PC-3 (cell line): ENCODE measurements around the gene SPINK1. TPM values are rescaled to one million over a fixed set of nuclear protein-coding genes. Genes with fewer than 3 reads are reported as not detected.

Experiments used
- ATAC-seq: fragments of 200-7000 bp; cut with Tn5 transposase; 2 replicates; pipeline ENCODE4 v1.9.1; 2020; ENCODE audit warnings: mild to moderate bottlenecking, moderate library complexity
- Bru-seq: library from RNA; stranded (reverse); fragments of 400-500 nt; gene quantifications from one replicate; lab custom pipeline; 2021; lab: Mats Ljungman, UMichigan
- BruChase-seq, 2 experiments: library from RNA; stranded (reverse); fragments of 400-500 nt; gene quantifications; one replicate each; lab custom pipeline; 2021; lab: Mats Ljungman, UMichigan
- BruUV-seq: library from RNA; stranded (reverse); fragments of 400-500 nt; replicated peaks from 2 replicates; lab custom pipeline; 2021; lab: Mats Ljungman, UMichigan
- CTCF ChIA-PET: fragments of 300-600 bp; sonication (Branson Sonifier 250); formaldehyde crosslinking; loops from one replicate; lab custom pipeline; 2022; ENCODE audit warnings: antibody characterized with exemption; lab: Charles Lee
- POLR2A ChIA-PET: fragments of 300-600 bp; sonication (Branson Sonifier 250); formaldehyde crosslinking; loops from one replicate; lab custom pipeline; 2022; ENCODE audit warnings: antibody characterized with exemption; ENCODE audit not compliant: unreplicated experiment; lab: Charles Lee
- DNase-seq: peaks from one replicate; pipeline ENCODE4 v3.0.0-alpha.2; 2015
- H2AFZ ChIP-seq: fragments of 300-600 bp; sonication (generic); 2 replicates; pipeline ENCODE4 v1.6.0; 2016; ENCODE audit warnings: antibody characterized with exemption, low read length
- H3F3A ChIP-seq: fragments of 300-600 bp; sonication (generic); one replicate; pipeline ENCODE4 v1.6.0; 2017; ENCODE audit warnings: antibody characterized with exemption, low read length, control low read depth, mild to moderate bottlenecking; ENCODE audit not compliant: unreplicated experiment
- H3K27ac ChIP-seq: fragments of 300-600 bp; sonication (generic); 2 replicates; pipeline ENCODE4 v1.5.1; 2016; ENCODE audit warnings: mild to moderate bottlenecking, low read length
- H3K27me3 ChIP-seq: fragments of 300-600 bp; sonication (generic); 2 replicates; pipeline ENCODE4 v1.6.1; 2016; ENCODE audit warnings: low read length, mixed read lengths
- H3K36me3 ChIP-seq: fragments of 300-600 bp; sonication (generic); 2 replicates; pipeline ENCODE4 v1.6.1; 2016; ENCODE audit warnings: low read depth, mixed run types, low read length, mixed read lengths
- H3K4me1 ChIP-seq: fragments of 300-600 bp; sonication (generic); 2 replicates; pipeline ENCODE4 v1.5.1; 2016; ENCODE audit warnings: low read length; ENCODE audit not compliant: insufficient read depth
- H3K4me2 ChIP-seq: fragments of 300-600 bp; sonication (generic); 2 replicates; pipeline ENCODE4 v1.6.0; 2016; ENCODE audit warnings: low read length
- H3K4me3 ChIP-seq: fragments of 300-600 bp; sonication (generic); 2 replicates; pipeline ENCODE4 v1.5.1; 2016; ENCODE audit warnings: mild to moderate bottlenecking, low read length, mixed read lengths
- H3K79me2 ChIP-seq: fragments of 300-600 bp; sonication (generic); 2 replicates; pipeline ENCODE4 v1.6.1; 2017; ENCODE audit warnings: low read length, mixed read lengths
- H3K9ac ChIP-seq: fragments of 300-600 bp; sonication (generic); 2 replicates; pipeline ENCODE4 v1.6.0; 2016; ENCODE audit warnings: mild to moderate bottlenecking, low read length
- H3K9me2 ChIP-seq: fragments of 300-600 bp; sonication (generic); replicated peaks from 2 replicates; pipeline ENCODE4 v1.6.1; 2016; ENCODE audit warnings: mixed run types, low read length, mixed read lengths
- H3K9me3 ChIP-seq: fragments of 300-600 bp; sonication (generic); 2 replicates; pipeline ENCODE4 v1.6.1; 2016; ENCODE audit warnings: low read length, mixed read lengths
- H4K20me1 ChIP-seq: fragments of 300-600 bp; sonication (generic); 2 replicates; pipeline ENCODE4 v1.6.1; 2016; ENCODE audit warnings: low read length, mixed read lengths
- CTCF ChIP-seq: fragments of 300-600 bp; sonication (generic); conservative IDR thresholded peaks from 2 replicates; pipeline ENCODE4 v1.5.1; 2017; ENCODE audit warnings: antibody characterized with exemption, low read depth, mild to moderate bottlenecking, low read length
- EZH2 ChIP-seq: fragments of 300-600 bp; sonication (generic); IDR thresholded peaks from one replicate; pipeline ENCODE4 v1.6.1; 2017; ENCODE audit warnings: antibody characterized with exemption, mild to moderate bottlenecking, low read length; ENCODE audit not compliant: unreplicated experiment
- EZH2phosphoT487 ChIP-seq: fragments of 300-600 bp; sonication (generic); IDR thresholded peaks from 2 replicates; pipeline ENCODE4 v1.6.1; 2018; ENCODE audit warnings: mild to moderate bottlenecking, antibody characterized with exemption, low read length, borderline replicate concordance
- intact Hi-C: fragments of 100-400 bp; cut with micrococcal nuclease; formaldehyde crosslinking; loops from 2 replicates; pipeline ENCODE4 v1.9.0; 2023
- long read RNA-seq: library from polyadenylated mRNA; unstranded; transcript quantifications from one replicate; pipeline ENCODE4 v2.0.0, GENCODE V29; 2021; ENCODE audit not compliant: unreplicated experiment
- total RNA-seq: library from RNA; depleted of rRNA; stranded (reverse); fragments of >200 nt; gene quantifications from 2 replicates; pipeline ENCODE4 v1.2.3, GENCODE V29; 2014; rRNA removed

The SPINK1 gene
- total RNA-seq (not detected in 2 replicates), Bru-seq, nascent RNA (percentile 41 among the genes with signal in this experiment), BruChase-seq, experiment 1, labeled RNA remaining after a 6-hour chase (percentile 65 among the genes with signal in this experiment), BruChase-seq, experiment 2, labeled RNA remaining after a 2-hour chase (percentile 73 among the genes with signal in this experiment)
- long read RNA-seq, partial matches to known transcripts: 1 of 4 reads
- long read RNA-seq, other reads (novel, unspliced or antisense): 3 of 4 reads

- Histone ChIP-seq H3K27ac (no peak within 1 kb of the TSS), H3K4me3 (no peak within 1 kb of the TSS), H3K4me2 (no peak within 1 kb of the TSS), H3K9ac (no peak within 1 kb of the TSS), H3K36me3 (no peaks in the 10 kb centered on the region), H3K9me2 (no peaks in the 10 kb centered on the region), H3K9me3 (no peaks in the 10 kb centered on the region), H3K79me2 (no peaks in the 10 kb centered on the region), H2AFZ (no peak within 1 kb of the TSS), H3F3A (no peaks in the 10 kb centered on the region), H3K27me3 (no peaks in the 10 kb centered on the region), H3K4me1 (peaks cover 19% of the 10 kb centered on the region), H4K20me1 (no peaks in the 10 kb centered on the region)
- TF ChIP-seq CTCF (no peak), EZH2phosphoT487 (no peak), EZH2 (no peak)
- ChIA-PET CTCF (no interaction called here), POLR2A (no interaction called here)
- BruUV-seq: no TSS peak
- intact Hi-C loops: no loop called here
- DNase-seq: no peak
- no peak for ATAC-seq
These were observed at the start of gene SPINK1 for GRCh38 chr5:147831465-147831864. TSS of gene SPINK1 (minus strand) at chr5:147831671. CDS start at chr5:147831577, 94 bp downstream.

GRCh38 chr5:147880487-147880886 lies 49.0 kb upstream of the SPINK1 start:
- DNase-seq (no peak), ATAC-seq (peak; percentile 43; the same call in 1 of the 2 replicates)
- no peak for TF ChIP-seq EZH2phosphoT487
- no peak overlapping the region for H2AFZ ChIP-seq
- H3K36me3 ChIP-seq: peaks cover 15% of the 10 kb centered on the region; the same call in 1 of the 2 replicates
- no peaks in the 10 kb centered on the region for H3K9me2 ChIP-seq
- no peaks in the 10 kb centered on the region for H3K27me3 ChIP-seq
- no peaks in the 10 kb centered on the region for H3F3A ChIP-seq
- H3K27ac ChIP-seq: no peak overlapping the region
- peaks cover 6% of the 10 kb centered on the region; the same call in 1 of the 2 replicates for H3K4me1 ChIP-seq
- ChIA-PET CTCF (no interaction called here), POLR2A (interaction anchor here (1.2 kb wide), 1 partner anchor 55 kb away, joined by 6 read pairs; no protein-coding TSS in a partner anchor)
- BruUV-seq: no TSS peak
- H3K9ac ChIP-seq: no peak overlapping the region
- H4K20me1 ChIP-seq: no peaks in the 10 kb centered on the region
- intact Hi-C loops: no loop called here
- H3K79me2 ChIP-seq: no peaks in the 10 kb centered on the region
- no peak overlapping the region for H3K4me2 ChIP-seq
- H3K9me3 ChIP-seq: no peaks in the 10 kb centered on the region
- no peak overlapping the region for H3K4me3 ChIP-seq

GRCh38 chr5:147879784-147880183 lies 48.3 kb upstream of the SPINK1 start:
- Histone ChIP-seq H3K36me3 (peaks cover 11% of the 10 kb centered on the region; the same call in 1 of the 2 replicates), H3K9ac (no peak overlapping the region), H3K79me2 (no peaks in the 10 kb centered on the region), H3K4me1 (peaks cover 11% of the 10 kb centered on the region), H3K27ac (no peak overlapping the region), H3K9me3 (no peaks in the 10 kb centered on the region), H4K20me1 (no peaks in the 10 kb centered on the region), H3K4me3 (no peak overlapping the region), H3K27me3 (no peaks in the 10 kb centered on the region), H3K4me2 (no peak overlapping the region), H3K9me2 (no peaks in the 10 kb centered on the region), H3F3A (no peaks in the 10 kb centered on the region), H2AFZ (no peak overlapping the region)
- DNase-seq (no peak), ATAC-seq (no peak)
- POLR2A ChIA-PET: no interaction called here
- CTCF ChIA-PET: no interaction called here
- no peak for TF ChIP-seq EZH2
- peak; percentile 34 for TF ChIP-seq CTCF
- intact Hi-C loops: no loop called here
- no TSS peak for BruUV-seq
